Medulla oblongata (tissue), 1 donor: ENCODE data around the gene DCLRE1C.
A peak's percentile ranks its signal among the peaks of the same experiment; 100 is the strongest.
"Not testable (repeated sequence)": the region's sequence is repeated elsewhere in the genome, so short reads cannot be mapped to it uniquely, and the experiment has no call there.

Experiments
- DNase-seq: peaks from one replicate; pipeline ENCODE4 v3.0.0-alpha.2; 2015; ENCODE audit errors: extremely low spot score

Gene DCLRE1C

DNA sequence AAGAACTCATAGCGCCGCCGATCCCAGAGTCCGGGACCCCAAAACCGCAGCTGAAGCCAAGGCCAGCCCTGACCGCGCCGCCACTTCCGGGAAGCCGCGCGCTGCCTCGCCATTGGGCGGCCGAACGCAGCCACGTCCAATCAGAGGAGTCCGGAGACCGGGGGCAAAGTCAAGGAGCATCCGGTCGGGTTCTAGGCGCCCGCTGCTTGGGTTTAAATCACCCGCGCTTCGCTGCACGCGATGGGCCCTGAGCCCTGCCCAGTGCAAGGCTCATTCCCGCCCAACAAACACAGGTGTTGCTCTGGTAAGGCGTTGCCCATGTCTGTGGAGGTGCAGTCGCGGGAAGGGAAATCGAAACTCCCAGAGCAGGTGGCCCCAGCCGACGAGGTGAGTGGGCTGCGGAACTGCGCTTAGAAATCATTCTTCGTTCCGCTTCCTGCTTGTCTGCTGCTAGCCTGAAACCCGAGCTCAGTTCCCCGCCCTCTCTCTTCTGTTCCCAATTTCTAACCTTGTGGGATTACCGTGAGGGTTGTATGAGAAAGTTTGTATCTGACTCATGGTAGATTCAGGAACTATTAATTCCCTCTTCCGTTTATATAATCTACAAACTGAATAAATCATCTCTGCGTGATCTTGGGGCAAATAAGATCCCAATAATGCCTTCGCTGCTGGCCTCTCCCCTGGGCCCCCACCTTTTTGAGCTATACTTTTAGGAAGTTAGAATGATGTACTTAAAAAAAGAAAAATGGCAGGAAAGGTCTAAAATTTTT, at the start of gene DCLRE1C:
DCLRE1C (minus strand) TSS at position 96 of the 770 bp plus-strand sequence; CDS start at position 10, 86 bp downstream.
- DNase-seq, result peak; percentile 95

DNA sequence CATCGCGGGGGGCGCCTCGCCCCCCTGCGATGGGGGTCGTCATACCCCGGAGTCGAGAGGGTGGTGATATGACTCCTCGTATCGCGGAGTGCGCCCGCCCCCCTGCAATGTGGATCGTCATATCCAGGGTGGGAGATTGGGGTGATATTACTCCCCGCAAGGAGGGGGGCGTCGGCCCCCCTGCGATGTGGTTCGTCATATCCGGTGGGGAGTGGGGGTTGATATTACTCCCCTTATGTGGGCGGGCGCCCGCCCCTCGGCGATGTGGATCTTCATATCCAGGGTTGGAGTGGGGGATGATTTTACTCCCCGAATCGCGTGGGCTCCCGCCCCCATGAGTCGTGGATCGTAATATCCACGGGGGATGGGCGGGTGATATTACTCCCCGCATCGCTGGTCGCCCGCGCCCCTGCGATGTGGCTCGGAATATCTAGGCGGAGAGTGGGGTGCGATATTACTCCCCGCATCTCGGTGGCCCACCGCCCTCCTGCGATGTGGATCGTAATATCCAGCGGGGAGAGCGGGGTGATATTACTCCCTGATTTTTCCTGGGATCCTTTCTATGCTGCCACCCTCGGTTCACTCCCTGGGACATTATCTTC, 42.2 kb upstream of the DCLRE1C start:
- DNase-seq, result no peak

GRCh38 chr10:14993500-14994455, 39.9 kb upstream of the DCLRE1C start:
- not testable (repeated sequence) for DNase-seq

- not testable (repeated sequence) for DNase-seq
Observed at GRCh38 chr10:14992336-14992735, 38.4 kb upstream of the DCLRE1C start.

DNA sequence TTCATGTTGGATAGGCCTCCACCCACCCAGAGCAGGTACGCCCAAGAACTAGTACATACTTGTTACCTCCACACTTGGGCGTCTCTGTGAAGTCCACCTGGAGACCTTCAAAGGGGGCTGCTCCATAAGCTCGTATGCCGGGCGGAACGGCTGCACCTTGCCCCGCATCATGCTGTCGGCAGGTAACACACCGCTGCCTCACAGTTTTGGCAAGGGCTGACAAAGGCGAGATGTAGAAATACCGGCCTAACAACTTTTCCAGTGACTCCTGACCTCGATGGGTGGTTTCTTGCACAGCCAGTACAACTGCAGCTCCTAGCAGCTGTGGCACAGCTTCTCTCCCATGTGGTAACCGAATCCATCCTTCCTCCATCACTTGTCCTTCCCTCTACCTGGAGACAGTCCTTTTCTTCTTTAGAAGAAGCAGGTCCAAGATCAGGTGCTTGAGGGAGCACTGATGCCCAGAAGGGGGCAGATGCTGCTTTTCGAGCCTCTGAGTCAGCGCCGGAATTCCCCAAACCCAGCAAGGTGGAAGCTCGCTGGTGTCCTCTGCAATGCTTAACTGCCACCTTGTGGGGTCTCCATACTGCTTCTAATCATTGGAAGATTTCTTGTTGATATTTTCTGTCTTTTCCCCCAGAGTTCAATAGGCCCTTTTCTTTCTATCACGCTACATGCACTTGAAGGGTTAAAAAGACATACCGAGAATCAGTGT, 37.3 kb upstream of the DCLRE1C start:
- not testable (repeated sequence) for DNase-seq

DNA sequence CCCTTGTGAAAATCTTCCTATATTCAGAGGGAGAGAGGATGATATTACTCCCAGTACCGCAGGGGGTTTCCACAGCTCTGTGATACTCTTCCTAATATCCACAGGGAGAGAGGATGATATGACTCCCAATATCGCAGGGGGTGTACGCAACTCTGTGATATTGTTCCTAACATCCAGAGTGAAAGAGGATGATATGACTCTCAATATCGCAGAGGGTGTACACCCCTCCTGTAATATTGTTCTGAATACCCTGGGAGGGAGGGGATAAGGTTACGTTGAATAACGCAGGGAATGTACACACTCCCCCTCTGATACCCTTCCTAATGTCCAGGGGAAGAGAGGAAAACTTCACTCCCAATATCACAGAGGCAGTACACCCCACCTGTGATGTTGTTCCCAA, 35.7 kb upstream of the DCLRE1C start:
- not testable (repeated sequence) for DNase-seq

DNA sequence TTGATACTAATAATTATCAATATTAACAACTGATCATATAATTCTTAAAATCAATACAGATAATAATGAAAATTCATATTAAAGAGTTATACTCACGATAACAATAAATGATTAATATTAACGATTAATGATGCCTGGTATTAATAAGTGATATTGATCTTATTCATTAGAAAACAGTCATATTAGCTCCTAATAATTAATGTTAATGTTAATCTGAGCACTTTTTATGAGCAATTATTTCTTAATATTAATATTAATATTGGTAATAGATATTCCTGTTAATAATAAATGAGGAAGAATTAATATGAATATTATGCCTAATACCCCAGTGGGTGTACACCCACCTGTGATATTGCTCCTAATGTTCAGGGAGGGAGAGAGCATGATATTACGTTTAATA, 28.8 kb upstream of the DCLRE1C start:
- no peak for DNase-seq

DNA sequence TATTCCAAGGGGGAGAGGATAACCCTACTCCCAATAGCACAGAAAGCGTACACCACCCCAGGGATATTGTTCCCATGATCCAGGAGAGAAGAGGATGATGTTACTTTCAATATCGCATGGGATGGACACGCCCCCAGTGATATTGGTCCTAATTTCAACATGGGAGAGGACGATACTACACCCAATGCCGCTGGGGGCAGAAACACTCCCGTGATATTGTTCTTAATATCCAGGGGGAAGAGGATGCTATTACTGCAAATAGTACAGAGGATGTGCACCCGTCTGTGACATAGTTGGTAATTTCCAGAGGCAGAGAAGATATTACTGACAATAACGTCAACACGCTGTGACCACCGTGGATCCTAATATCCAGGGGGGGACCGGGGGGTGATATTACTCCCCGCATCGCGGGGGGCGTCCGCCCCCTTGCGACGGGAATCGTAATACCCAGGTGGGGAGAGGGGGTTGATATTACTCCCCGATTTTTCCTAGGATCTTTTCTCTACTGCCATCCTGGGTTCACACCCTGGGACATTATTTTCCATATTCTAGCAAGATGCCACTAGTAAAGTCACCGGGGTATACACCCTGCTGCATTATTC, 21.9 kb upstream of the DCLRE1C start:
- no peak for DNase-seq

DNA sequence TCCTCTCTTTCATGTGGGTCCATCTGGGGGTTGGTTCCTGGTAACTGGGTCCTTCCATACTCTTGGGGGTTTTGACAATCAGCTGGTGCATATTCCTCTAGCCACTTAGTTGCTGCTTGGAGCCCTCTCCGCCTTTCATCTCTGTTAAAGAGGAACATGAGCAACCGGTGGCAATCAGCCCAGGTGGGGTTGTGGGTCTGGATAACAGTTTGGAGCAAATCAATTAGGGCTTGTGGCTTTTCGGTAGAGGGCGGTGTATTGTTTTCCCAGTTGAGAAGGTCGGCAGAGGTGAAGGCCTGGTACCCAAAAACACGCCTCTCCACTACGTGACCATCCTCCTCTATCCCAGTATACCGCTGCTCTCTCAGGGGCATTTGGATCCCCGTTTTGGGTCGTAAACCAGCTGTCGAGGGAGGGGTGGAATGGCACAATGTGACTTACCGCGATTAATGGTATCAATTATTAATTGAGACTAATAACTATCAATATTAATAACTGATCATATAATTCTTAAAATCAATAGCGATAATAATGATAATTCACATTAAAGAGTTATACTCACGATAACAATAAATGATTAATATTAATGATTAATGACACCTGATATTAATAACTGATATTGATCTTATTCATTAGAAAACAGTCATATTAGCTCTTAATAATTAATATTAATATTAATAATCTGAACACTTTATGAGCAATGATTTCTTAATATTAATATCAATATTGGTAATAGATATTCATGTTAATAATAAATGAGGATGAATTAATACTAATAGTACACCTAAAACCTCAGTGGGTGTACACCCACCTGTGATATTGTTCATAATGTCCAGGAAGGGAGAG, 20.5 kb upstream of the DCLRE1C start:
- DNase-seq, result not testable (repeated sequence)

GRCh38 chr10:14971867-14972448, 18.1 kb upstream of the DCLRE1C start:
- no peak for DNase-seq

DNA sequence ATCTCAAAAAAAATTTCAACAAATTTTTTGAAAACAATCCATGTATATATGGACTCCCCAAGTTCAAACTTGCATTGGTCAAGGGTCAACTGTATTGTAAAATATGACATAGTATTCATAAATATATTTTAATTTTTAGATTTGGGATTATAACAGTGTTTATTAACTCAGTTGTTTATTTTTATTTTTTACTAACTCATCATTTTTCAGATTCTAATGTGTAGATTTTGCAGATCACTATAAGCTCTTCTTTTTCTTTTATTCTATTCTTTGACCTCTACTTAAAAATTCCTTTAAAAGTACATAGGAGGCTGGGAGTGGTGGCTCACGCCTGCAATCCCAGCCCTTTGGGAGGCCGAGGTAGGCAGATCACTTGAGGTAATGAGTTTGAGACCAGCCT, 14.0 kb upstream of the DCLRE1C start:
- no peak for DNase-seq

DNA sequence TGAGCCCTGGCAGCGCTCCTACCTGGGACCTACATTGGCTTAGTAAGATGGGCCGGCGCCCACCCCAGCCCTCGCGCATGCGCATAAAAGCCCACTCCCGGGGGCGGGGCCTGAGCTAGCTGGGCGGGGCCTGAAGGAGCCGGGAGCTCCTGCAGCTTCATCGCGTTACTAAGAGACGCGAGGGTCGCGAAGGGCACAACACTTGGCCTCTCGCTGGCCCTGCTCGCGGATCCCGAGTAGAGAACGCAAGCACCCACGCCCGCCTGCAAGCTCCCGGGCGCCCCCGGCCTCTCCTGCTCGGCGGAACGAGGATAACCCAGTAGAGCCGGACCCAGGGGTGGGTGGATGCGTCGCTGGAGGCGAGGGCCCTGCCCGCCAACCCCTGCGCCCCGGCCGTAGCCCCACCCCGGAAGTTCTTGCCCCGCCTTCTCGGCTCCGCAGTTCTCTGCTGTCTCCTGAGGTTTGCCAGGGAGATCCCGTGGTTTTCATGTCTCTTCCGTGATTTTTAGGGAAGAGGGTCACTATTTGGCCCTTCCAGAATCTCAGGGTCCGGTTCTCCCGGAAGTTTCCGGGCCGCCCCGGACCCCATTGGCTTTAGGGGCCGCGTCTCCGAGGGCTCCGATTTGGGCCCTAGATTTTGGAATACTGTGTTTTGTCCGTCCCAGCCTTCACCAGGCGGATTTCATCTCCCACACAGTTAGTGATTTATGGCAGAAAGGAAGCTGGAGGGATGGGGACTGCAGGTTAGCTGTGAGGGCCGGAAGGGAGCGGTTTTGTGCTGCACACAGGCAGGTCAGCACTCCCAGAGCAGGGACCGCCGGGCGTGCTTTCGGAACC, 5.5 kb upstream of the DCLRE1C start, which contains the start of gene MEIG1:
MEIG1 (plus strand) TSS at position 168 of the 837 bp plus-strand sequence. CDS start 7,081 bp downstream, outside the sequence.
- peak; percentile 93 for DNase-seq

- no peak for DNase-seq
Observed at GRCh38 chr10:14958872-14959220, 5.0 kb upstream of the DCLRE1C start.

GRCh38 chr10:14954934-14955333, 1.0 kb upstream of the DCLRE1C start:
- DNase-seq, result no peak

DNA sequence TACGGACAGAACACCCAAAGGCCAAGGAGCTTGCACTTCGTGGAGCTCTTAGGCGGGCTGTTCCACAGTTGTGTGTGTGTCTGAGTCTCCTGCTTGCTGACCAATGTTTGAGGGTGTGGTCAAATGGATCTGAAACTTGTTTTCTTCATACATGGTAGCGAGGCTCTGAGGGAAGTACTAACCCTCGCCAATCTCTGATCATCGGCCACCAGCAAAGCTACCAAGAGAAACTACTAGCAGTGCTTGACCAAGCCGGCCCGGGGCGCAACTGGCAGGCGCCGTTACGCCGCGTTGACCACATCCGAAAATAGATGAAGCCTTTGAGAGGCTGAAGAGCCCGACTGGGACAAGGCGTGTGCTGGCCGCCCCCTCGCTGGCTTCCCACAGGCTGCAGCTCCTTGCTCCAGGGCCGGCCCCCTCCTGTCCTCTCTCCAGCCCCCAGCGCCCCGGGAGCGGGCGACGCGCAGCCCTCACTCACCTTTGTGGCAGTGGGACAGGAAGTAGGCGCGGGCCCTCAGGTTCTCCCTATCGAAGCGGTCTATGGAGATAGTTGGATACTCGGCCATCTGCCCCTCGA, 384 bp downstream of the DCLRE1C start:
- DNase-seq, result no peak

GRCh38 chr10:14952851-14953423, 959 bp downstream of the DCLRE1C start:
- no peak for DNase-seq

DNA sequence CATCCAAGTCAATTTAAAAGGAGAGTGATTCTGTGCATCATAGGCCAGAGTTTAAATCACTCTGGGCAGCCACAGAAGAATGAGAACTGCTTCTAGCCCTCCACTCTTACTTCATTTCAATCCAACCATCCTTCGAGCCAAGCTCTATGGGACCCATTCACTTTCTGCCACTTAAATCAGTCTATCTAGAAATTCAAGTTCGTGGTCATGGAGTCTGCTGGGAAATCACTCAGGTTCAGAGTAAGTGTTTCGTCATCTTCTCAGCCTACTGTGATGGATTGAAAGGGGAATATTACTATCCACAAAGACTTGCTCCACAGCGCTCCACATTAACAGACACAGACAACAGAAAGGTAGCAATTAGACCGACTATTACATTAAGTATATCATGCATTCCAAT, 4.6 kb downstream of the DCLRE1C start:
- no peak for DNase-seq

DNA sequence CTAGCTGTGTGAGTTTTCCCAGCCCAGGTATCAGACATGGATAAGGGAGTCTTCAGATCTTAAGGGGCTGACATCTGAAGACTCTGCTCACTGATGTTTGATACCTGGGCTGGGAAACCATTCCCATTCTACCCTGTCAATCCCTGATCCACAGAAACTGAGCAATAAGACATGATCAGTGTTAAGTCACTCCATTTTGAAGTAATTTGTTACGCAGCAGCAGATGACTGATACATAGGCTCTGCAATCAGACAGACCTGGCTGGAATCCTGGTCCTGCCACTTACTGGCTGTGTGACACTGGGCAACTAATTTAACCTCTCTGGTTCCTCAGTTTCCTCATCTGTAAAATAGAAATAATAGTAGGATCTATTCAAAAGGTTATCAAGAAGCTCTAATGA, 6.6 kb downstream of the DCLRE1C start:
- no peak for DNase-seq
